ENCODE data around the gene MSRB1. TPM values are rescaled to one million over a fixed set of nuclear protein-coding genes. Genes with fewer than 3 reads are reported as not detected.
"Not testable (repeated sequence)": the region's sequence is repeated elsewhere in the genome, so short reads cannot be mapped to it uniquely, and the experiment has no call there.

Gene MSRB1
- polyA plus RNA-seq, 3 donors: 62.1 to 73.9 (median 67.3) TPM

DNA sequence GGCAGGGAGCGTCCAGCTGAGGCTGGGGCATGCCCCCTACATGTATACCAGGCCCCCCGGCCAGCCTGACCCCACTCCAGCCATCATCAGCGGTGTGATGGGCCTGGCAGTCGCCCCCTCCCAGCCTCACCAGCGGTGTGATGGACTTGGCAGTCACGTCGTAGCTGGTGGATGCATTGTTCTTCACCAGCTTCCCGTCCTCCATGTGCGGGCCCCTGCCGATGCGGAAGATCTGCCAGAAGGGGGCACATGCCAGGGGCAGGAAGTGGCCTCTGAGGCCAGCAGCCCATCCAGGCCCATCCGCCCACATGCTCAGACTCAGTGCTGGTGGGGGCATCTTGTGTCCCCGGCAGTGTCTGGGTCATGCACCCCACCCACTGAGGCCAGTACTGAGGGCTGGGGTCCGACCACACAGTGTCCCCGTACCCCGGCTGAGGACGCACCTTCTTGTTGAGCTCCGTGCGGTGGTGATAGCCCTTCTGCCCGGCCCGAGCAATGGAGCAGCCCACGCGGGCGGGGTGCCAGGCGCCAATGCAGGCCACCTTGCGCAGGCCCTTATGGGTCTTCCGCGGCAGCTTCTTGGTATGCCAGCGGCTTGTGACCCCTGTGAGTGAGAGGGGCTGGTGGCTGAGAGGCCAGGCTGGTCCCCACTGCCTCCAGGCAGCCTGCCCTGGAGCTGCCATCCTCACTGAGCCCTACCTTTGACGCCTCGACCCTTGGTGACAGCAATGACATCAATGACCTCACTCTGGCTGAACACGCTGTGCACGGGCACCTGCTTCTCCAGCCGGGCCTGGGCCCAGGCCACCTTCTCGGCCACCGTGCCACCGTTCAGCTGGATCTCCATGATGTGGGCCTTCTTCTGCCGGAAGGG, 3.7 kb upstream of the MSRB1 start:
- no peak for DNase-seq (ENCODE audit: extremely low read depth in 1 of 11, low read depth in 9 of 11, low spot score in 4 of 11)

DNA sequence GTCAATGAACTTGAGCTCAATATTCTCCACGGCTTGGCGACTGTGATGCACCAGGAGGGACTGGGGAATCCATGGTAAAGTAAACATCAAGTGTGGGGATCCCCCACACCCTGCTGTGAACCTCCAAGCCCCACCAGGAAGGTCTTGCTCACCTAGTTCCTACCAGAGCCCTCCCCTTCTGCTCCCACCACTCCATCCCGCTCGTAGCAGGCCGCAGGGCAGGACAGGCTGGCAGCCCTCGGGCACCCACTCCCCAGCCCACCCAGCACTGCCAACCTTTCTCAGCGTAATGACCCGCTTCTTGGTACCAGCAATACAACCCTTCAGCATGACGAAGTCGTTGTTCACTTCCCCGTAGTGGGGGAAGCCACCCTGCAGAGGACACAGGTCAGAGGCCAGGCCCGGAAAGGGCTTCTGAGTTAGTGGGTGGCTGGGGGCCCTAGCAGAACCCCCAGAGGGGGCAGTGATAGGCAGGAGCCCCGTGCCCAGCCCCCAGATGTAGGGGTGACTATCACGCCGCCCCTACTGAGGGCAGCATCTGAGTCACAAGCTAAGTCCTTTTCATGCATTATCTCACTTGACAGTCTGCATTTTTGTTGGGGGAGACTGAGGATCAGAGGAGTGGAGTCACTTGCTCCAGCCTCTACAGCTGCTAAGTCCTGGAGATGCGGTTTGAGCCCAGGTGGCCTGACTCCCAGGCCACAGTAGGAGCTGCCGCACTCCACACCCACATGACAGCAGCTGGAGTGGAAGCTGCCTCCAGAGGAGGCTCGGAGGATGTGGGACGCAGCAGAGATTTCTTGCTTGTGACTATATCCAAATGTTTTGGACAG, 2.8 kb upstream of the MSRB1 start:
- no peak for DNase-seq (ENCODE audit: extremely low read depth in 1 of 11, low read depth in 9 of 11, low spot score in 4 of 11)

DNA sequence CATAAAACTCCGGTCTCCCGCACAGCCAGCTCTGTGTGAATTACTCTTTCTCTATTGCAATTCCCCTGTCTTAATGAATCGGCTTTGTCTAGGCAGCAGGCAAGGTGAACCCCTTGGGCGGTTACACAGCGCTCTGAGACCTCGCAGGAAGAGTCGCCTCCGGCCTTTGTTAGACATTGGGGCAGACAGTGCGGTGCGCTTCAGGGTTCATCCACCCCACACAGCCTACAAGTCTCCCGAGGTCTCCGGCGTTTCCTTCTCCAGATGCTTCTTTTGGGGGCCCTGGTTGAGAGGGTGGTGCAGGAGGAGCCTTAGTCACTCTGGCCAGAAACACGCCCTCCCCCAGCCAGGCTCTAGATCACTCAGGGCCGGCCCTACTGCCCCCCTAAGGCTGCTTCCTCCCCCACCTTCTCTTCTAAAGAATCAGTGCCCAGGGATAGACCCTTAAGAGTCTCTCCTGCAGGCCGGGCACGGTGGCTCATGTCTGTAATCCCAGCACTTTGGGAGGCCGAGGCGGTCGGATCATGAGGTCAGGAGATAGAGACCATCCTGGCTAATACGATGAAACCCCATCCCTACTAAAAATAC, 1.7 kb upstream of the MSRB1 start:
- no peak for DNase-seq (ENCODE audit: extremely low read depth in 1 of 11, low read depth in 9 of 11, low spot score in 4 of 11)

DNA sequence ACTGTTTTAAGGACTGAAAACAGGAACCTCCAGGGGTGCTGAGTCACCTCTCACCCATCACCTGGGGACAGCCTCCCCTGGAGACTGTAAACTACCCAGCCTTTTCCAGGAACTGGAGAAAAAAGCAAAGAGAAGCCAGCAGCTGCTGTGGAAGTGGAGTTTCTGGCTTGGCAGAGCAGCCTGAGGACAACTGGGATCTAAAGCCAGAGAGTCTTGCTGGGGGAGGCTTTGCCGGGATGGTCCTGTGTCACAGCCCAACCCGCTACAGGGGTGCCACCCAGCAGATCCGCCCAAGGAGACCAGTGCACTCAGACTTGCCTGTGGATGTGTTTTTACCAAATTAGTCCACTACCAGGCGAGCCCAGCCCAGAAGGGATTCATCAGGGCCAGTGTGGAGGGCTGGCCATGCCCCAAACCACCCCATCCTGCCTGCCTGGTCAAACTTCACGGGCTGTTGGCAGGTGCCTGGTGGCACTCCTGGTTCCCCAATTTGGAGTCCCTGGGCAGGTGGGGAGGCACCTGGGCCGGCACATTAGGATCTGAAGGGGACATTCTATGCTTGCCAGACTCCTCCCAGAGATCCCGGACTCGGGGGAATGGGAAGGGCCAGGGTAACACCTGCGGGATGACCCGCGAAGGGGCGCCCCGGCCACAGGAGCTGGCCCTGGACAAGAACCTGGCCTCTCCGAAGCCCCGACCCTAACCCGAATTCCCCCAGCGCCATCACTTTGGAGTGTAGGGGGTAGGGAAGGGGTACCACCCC, 771 bp downstream of the MSRB1 start:
- DNase-seq (ENCODE audit: extremely low read depth in 1 of 11, low read depth in 9 of 11, low spot score in 4 of 11): no peak

DNA sequence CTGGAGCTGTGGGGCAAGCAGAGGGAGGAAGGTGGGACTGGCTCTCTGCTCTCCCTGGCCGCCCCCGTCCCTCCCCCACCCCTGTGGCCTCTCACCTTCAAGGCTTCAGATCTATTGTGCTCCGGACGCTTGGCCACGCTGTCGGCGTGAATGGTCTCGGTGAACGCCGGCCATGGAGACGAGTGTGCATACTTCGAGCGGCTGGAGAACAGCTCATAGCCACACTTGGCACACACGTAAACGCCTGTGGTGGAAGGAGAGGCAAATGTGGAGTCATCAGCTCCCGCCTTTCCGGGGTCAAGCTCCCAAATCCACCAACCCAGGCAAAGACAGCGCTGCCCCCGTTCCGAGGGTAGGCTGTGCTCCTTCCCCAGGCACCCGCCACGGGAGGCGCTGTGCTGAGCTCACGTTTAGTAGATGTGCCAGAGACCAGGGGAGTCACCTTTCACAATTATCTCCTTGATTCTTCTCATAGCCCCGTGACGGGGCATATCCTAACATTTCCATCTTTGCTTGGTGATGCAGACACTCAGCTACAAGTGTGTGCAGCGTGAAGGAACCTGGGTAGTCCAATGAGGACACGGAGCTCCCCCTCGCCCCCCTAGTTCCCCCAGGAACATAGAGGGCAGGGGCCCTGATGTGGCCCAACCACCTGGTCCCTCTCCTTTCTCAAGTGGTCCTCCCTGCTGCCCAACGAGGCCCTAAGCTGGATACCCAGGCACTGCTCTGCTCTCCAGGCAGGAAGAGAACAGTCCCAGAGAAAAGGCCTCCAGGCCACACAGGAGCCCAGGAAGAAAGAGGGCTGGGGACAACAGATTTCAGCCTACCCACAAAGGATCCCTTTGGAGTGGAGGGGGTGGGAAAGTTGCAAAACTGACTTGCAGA, 1.6 kb downstream of the MSRB1 start:
- no peak for DNase-seq (ENCODE audit: extremely low read depth in 1 of 11, low read depth in 9 of 11, low spot score in 4 of 11)

DNA sequence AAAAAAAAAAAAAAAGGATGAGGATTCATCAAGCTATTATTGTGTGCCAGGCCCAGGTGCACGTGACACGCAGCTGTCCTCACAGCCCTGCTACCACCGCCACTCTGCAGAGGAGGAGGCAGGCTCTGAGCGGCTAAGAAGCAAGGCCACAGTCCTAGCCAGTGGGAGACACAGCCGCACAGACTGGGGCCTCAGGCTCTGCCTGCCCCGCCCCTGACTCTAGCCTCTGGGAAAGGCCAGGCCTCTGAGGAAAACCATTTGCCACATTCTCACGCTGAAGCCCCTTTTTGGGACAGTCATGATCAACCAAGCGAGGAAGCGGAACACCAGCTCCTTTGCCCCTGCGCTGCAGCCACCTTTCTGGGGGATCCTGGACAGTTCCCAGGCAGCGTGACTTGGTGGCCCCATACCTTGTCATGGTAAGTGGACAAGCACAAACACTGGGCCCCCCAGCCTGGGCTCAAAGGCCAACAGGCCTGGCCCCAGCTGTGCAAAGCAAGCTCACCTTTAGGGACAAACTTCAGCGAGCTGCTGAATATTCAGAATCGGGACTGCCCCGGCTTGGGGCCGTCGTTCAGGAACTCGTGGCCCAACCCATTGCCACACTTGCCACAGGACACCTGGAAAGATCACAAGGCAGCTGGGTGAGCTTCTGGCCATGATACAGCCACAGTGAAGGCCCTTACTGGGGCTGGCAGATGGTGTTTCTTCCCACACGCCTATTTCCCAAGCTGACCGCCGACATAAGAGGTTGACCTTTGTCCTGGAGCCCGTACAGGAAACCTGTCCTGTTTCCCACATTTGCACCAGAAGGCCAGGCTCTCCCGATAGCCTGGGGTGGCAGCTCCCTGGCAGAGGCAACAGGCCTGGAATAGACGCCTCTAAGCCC, 2.5 kb downstream of the MSRB1 start:
- DNase-seq (ENCODE audit: extremely low read depth in 1 of 11, low read depth in 9 of 11, low spot score in 4 of 11): no peak

DNA sequence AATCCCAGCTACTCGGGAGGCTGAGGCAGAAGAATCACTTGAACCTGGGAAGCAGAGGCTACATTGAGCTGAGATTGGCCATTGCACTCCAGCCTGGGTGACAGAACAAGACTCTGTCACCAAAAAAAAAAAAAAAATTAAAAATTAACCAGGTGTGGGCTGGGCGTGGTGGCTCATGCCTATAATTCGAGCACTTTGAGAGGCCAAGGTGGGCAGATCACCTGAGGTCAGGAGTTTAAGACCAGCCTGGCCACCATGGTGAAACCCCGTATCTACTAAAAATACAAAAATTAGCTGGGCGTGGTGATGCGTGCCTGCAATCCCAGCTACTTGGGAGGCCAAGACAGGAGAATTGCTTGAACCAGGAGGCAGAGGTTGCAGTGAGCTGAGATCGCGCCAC, 3.2 kb downstream of the MSRB1 start:
- not testable (repeated sequence) for DNase-seq (ENCODE audit: extremely low read depth in 1 of 11, low read depth in 9 of 11, low spot score in 4 of 11)

DNA sequence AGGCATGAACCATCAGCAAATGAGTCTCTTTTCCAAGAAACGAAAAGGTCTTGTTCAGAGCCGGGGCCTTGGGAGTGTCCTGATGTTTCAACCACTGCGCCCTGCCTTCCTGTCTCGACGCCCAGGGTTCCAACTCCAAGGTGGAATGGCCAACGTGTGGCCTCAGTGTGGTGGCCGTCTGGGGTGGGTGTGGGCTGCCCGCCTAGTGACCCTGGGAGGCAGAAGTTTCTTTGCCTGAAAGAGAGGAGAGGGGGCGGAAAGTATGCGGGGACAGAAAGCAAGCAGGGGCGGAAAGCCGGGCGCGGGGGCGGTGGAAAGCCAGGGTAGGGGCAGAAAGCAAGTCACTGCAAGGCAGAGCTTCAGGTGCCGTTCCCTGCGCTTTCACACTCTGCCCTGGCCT, 4.1 kb downstream of the MSRB1 start:
- DNase-seq (ENCODE audit: extremely low read depth in 1 of 11, low read depth in 9 of 11, low spot score in 4 of 11): no peak

DNA sequence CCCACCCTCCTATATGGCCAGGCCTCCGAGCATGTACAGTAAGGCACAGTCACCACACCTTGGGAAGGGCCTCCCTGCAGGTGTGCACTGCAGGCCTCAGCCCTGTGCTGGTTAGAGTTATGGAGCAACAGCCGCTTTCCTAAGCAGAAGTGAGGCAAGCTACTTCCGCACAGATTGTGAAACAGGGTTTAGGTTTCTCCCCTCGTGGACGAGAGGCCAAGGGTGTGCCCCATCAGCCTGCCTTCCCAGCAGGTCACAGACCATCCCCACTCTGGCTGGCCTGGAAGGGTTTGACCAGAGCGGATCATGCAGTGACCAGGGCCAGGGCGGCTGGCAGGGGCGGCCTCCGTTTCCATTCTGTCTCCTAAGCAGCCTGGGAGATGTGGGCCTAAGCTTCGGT, 4.7 kb downstream of the MSRB1 start:
- DNase-seq (ENCODE audit: extremely low read depth in 1 of 11, low read depth in 9 of 11, low spot score in 4 of 11): no peak

DNA sequence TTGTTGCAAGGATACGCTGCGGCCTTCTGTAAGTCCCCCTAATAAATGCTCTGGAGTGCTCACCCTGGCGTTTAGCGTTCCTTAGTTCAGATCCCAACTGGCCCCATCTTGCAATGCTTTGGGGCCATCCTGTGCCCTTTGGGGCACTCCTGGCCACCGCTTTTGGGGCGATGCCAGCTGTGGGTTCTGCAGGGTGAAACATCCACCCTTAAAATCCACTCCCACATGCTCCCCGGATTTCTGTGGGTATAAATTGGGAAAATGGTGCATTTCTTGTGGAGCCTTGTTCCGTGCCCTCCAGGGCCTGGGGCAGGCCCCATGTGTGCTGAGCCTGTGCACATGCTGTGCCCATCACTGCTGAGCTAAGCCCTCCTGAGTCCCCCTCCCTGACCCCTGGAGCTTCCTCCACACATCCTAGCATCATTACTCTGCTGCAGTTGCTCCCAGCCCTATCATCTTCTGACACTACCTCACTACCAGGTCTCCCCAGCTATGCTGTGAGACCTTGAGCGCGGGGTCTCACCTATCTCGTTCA, 6.0 kb downstream of the MSRB1 start:
- DNase-seq (ENCODE audit: extremely low read depth in 1 of 11, low read depth in 9 of 11, low spot score in 4 of 11): no peak

DNA sequence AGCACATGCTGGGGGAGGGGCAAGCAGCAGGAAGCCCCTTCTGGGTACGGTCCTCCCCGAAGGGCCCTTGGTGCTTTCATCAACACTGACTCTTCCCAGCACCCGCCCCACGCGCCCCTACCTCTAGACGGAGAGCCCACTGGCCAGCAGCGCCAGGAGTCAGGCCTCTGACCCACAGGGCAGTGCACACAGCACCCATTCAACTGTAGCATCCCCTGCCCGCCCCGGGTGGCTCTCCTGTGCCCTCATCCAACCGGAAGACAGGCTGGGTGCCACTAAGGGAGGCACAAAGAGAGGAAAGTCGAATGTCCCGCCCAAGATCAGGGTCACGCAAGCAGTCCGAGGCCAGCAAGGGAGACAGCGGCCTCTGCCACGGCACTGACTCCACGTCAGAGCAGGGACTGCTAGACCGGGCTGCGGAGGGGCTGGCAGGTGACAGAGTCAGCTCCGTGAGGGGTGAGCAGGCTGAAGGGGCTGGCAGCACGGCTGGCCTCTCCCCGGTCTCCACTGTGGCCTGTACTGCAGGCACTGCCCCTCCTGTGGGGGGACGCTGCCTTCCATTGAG, 9.8 kb downstream of the MSRB1 start:
- DNase-seq (ENCODE audit: extremely low read depth in 1 of 11, low read depth in 9 of 11, low spot score in 4 of 11): no peak

DNA sequence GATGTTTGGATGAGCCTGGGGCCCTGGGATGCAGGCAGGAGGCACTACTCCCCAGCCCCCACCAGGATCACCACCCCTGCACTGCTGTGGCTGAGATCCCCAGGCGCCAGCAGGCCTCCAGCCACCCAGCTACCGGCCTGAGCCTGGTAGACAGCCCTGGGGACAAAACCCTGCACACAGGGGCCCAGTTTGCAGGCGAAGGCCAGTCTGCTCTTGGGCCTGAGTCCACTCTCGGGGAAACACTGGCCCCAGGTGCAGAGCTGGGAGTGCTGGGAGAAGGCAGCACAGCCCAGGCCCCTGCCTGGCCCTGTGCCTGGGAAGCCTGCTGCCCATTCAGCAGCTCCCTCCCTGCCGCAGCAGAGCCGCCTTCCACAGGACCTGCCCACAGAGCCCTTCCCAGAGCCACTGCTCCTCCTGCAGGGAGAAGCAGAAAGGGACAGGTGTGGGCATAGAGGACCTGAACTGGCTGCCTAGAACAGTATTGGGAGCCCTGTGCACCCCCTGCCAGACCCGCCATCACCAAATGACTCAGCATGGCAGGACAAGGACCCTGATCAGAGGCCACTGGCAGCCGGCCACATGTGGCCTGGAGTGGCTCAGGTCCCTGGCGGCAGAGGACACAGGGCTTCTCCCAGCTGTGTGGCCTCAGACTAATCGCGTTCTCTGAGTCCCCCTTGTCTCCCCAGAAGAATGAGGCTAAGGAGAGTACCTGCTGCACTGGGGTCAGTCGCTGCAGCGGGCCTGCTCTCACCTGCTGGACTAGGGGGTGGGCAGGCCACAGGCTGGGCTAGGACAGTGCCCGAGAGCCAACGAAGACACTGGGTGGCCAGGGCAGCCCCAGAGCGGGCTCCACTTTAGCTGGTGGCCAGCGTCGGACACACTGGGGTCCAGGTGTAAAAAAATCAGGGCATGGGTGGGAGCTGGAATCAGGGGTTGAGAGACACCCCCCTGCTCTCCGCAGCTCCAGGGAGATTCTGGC, 10.7 kb downstream of the MSRB1 start:
- no peak for DNase-seq (ENCODE audit: extremely low read depth in 1 of 11, low read depth in 9 of 11, low spot score in 4 of 11)

DNA sequence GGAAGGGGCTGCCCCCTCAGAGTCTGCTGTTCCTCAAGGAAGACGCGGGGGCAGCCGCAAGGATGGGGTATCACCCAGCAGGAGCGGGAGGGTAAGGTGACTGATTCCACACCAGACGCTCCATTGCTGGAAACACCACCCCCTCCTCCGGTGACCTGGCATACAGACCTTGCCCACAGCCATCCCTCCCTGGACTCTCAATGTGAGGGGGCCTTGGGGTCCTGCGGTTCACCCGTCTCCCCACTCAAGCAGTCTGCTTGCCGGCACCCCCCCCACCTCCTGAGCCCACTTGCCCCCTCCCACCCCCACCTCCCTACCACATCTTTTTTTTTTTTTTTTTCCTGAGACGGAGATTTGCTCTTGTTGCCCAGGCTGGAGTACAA, 12.7 kb downstream of the MSRB1 start:
- DNase-seq (ENCODE audit: extremely low read depth in 1 of 11, low read depth in 9 of 11, low spot score in 4 of 11): no peak

DNA sequence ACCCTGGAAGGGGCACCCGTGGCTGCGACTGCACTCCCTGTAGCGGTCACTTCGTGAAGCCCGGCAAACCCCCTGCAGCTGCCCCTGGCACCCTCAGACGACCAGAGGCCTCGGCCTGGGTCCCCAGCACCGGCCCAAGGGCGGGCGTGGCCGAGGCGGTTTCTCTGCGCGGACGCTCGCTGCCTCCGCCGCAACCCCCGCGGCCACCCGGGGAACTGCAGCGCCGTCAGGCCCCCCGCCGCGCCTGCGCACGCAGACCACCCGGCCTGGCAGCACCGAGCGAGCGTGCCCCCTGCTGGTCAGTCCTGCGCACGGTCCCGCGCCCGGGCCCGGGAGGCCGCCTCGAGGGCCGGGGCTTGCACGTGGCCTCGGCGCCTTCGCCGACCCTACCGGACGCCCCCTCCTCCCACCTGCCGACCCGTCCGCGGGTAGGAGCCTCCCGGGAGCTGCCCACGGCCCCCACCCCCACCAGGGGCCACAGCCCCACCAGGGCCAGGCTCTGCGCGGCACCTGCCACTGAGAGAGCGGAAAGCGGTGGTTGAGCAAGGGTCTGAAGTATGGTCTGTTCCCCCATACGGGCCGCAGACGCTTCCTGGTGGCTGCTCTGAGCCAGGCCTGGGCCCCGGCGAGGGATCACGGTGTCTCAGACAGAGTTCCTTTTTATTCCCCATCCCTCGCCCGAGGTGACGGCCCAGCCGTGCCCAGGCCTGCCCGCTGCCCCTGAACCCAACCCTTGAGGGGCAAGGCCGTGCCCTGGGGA, 13.2 kb downstream of the MSRB1 start:
- DNase-seq (ENCODE audit: extremely low read depth in 1 of 11, low read depth in 9 of 11, low spot score in 4 of 11): peak; percentile 59 to 86 (median 75)

DNA sequence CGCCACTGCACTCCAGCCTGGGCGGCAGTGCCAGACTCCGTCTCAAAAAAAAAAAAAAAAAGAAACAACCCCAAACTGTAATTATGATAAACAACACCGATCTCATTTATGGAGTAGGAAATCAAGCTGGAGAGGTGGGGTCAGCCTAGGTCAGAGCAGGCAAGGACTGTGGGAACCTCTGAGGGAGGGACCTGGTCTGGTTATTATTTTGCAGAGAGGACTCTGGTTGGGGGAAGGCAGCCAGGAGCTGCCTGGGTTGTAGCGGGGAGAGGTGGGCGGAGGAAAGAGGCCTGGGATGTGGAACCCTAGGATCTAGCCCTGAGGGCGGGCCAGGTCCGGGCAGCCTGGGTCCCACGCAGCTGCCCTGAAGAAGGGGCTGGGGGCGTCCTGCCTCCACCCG, 13.9 kb downstream of the MSRB1 start:
- DNase-seq (ENCODE audit: extremely low read depth in 1 of 11, low read depth in 9 of 11, low spot score in 4 of 11): no peak
